K562 (cell line): ENCODE data around the gene VTCN1. TPM values are rescaled to one million over a fixed set of nuclear protein-coding genes. Genes with fewer than 3 reads are reported as not detected.

Experiments used
- ATF1 ChIP-seq, 2 experiments: fragments of 450-650 bp in 1 of 2; IDR thresholded peaks; 2 replicates each; pipeline ENCODE4 v1.6.1; 2016; ENCODE audit warnings: missing compliant biosample characterization in 1 of 2, missing genetic modification characterization in 1 of 2
- CBFA2T2 ChIP-seq: fragments of 450-650 bp; conservative IDR thresholded peaks from 2 replicates; pipeline ENCODE4 v1.6.1; 2017; ENCODE audit warnings: mild to moderate bottlenecking
- CBFA2T3 ChIP-seq: fragments of 450-650 bp; IDR thresholded peaks from 2 replicates; pipeline ENCODE4 v1.6.1; 2017
- CBX2 ChIP-seq: fragments of 200-600 bp; sonication (generic); IDR thresholded peaks from one replicate; pipeline ENCODE4 v1.6.1; 2012; ENCODE audit warnings: mild to moderate bottlenecking, low read length, inconsistent platforms; ENCODE audit not compliant: insufficient read depth, poor library complexity, severe bottlenecking
- DPF2 ChIP-seq: fragments of 450-650 bp; IDR thresholded peaks from 2 replicates; pipeline ENCODE4 v1.6.1; 2016
- EP300 ChIP-seq: IDR thresholded peaks from 2 replicates; pipeline ENCODE4 v1.6.1; 2012; ENCODE audit warnings: low read length, improper control_type of control experiment
- ETV1 ChIP-seq: fragments of 450-650 bp; conservative IDR thresholded peaks from 2 replicates; pipeline ENCODE4 v1.6.1; 2016; ENCODE audit warnings: missing genetic modification characterization, control low read depth, low read depth, missing compliant biosample characterization
- GABPA ChIP-seq: fragments of 200-800 bp; sonication (Bioruptor generic); conservative IDR thresholded peaks from 2 replicates; pipeline ENCODE4 v1.6.1; 2016; ENCODE audit warnings: low read depth, missing genetic modification characterization, missing compliant biosample characterization
- HDAC6 ChIP-seq: IDR thresholded peaks from 2 replicates; pipeline ENCODE4 v1.6.1; 2012; ENCODE audit warnings: low read depth, mild to moderate bottlenecking, control low read depth, inconsistent platforms, low read length, moderate library complexity
- KDM1A ChIP-seq, 2 experiments: fragments of 450-650 bp; IDR thresholded peaks; 2 replicates each; pipeline ENCODE4 v1.6.1; 2016; ENCODE audit warnings: mild to moderate bottlenecking in 2 of 2
- PRMT5 ChIP-seq: sonication (generic); formaldehyde crosslinking; IDR thresholded peaks from 2 replicates; pipeline ENCODE4 v1.5.0; 2020; ENCODE audit warnings: missing genetic modification reagents
- RBM39 ChIP-seq: fragments of 200-400 bp; formaldehyde crosslinking; optimal IDR thresholded peaks from 2 replicates; pipeline ENCODE3; 2018; ENCODE audit warnings: low read depth, low read length
- RFX1 ChIP-seq: fragments of 450-650 bp; IDR thresholded peaks from 2 replicates; pipeline ENCODE4 v1.6.1; 2016; ENCODE audit warnings: mild to moderate bottlenecking, moderate library complexity
- SMAD1 ChIP-seq: fragments of 150-350 bp; IDR thresholded peaks from 2 replicates; pipeline ENCODE4 v1.6.1; 2014; ENCODE audit warnings: low read length, low read depth; ENCODE audit not compliant: partially characterized antibody
- SMARCA4 ChIP-seq: fragments of 450-650 bp; IDR thresholded peaks from 2 replicates; pipeline ENCODE4 v1.6.1; 2016
- SOX6 ChIP-seq: fragments of 450-650 bp; IDR thresholded peaks from 2 replicates; pipeline ENCODE4 v1.6.1; 2014; ENCODE audit warnings: mild to moderate bottlenecking
- TAL1 ChIP-seq: fragments of 450-650 bp; IDR thresholded peaks from 2 replicates; pipeline ENCODE4 v1.6.1; 2016; ENCODE audit warnings: mild to moderate bottlenecking
- TEAD4 ChIP-seq, 2 experiments: sonication (generic) in 1 of 2; formaldehyde crosslinking in 1 of 2; IDR thresholded peaks; 2 replicates each; pipeline versions ENCODE4 v1.6.1 to v1.8.0; 2012 to 2022; ENCODE audit warnings: borderline replicate concordance in 1 of 2, inconsistent platforms in 1 of 2, low read length in 1 of 2, mild to moderate bottlenecking in 1 of 2, missing genetic modification reagents in 1 of 2
- TRIM24 ChIP-seq, 2 experiments: fragments of 450-650 bp; IDR thresholded peaks; 2 replicates each; pipeline ENCODE4 v1.6.1; 2016
- microRNA counts: library from miRNA; unstranded; fragments of <30 nt; microRNA quantifications from one replicate; lab custom pipeline; 2016
- microRNA-seq: library from miRNA; unstranded; fragments of <30 nt; microRNA quantifications from one replicate; pipeline ENCODE4, GENCODE V29; 2018; ENCODE audit warnings: borderline microRNAs expressed
- polyA plus RNA-seq, 8 experiments: library from polyadenylated mRNA; depleted of rRNA in 4 of 8; stranded (reverse) in 5 of 8; unstranded in 3 of 8; fragments of >200 nt; fragmentation: Nextera tagmentation in 2 of 8; fragmentation: Illumina TruSeq in 1 of 8; extraction: Ambion mirVana in 2 of 8; extraction: Trizol in 1 of 8; gene quantifications; 2 replicates each; pipeline versions ENCODE4 v1.2.1 to v1.2.3, GENCODE V29; 2011 to 2014; ENCODE audit warnings: inconsistent platforms in 1 of 8, missing spikeins in 1 of 8
- small RNA-seq: library from RNA; depleted of rRNA; stranded (forward); fragments of <200 nt; gene quantifications from one replicate; pipeline ENCODE3, GENCODE V24; 2014
- total RNA-seq, 7 experiments: library from RNA; depleted of rRNA in 6 of 7; stranded (reverse); fragments of >200 nt in 6 of 7; fragmentation: Illumina TruSeq in 2 of 7; extraction: Trizol in 2 of 7; gene quantifications; 2 replicates each; pipeline versions ENCODE4 v1.2.1 to v1.2.3, GENCODE V29; 2011 to 2021; ENCODE audit warnings: low replicate concordance in 1 of 7
- TF ChIP-seq, protein P1 (sequence below), 3 experiments: IDR thresholded peaks in 2 of 3; conservative IDR thresholded peaks in 1 of 3; 2 replicates each; pipeline ENCODE4 v1.5.1; 2011 to 2012; ENCODE audit warnings: low read length in 3 of 3, mild to moderate bottlenecking in 3 of 3, control low read depth in 2 of 3, improper control_type of control experiment in 1 of 3, inconsistent platforms in 1 of 3, low read depth in 1 of 3, mixed read lengths in 1 of 3, moderate library complexity in 1 of 3; ENCODE audit not compliant: insufficient read depth in 2 of 3

VTCN1 gene
- total and polyA plus RNA-seq, 9 of the 15 experiments (the other 6 are each of a cell fraction or from before 2014, with no cell fraction given) = not detected

DNA sequence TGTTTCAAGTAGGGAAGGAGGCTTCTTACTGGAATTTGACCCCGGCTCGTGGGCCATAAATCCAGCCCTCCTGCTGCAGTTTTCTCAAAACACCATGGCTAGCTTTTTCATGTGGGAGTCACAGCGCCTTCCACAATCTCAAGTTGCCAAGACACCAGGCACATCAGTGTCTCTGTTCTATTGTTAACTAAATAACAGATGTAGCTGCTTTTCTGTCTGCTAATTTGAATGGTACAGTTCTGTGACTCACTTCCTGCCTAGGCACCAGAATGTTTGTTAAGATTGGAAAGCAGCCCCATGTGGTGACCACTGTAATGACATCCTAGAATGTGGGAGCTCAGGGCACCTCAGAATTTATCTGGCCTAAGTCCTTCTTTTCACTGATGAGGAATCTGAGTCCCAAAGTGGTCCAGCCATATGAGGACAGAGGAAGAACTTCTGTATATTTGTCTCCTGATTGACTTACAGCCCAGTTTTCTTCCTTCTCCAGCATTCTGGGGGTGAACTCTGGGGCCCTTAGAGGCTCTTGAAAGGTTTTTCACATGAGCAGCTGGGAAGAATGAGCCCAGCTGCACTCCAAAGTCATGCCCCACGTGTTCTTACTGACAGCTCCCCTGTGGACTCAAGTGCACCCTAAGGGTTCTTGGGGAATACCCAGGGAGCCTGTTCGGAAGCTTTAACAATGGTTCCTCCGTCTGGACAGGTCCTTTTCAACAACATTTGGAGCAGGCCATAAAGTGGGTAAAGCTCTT is 116.7 kb downstream of the VTCN1 start (continued):
- no peak for TF ChIP-seq PRMT5 (CRISPR knock-in tag)
- TF ChIP-seq ETV1 (tag) = peak; percentile 89
- TF ChIP-seq CBFA2T2 = peak; percentile 47; the same call in 1 of the 2 replicates
- TF ChIP-seq GABPA (tag) = 0 out of 2 replicates have a peak, but pooled peaks have one; percentile 43
- 0 out of 2 replicates have a peak, but pooled peaks have one; percentile 17 for TF ChIP-seq RFX1
- TF ChIP-seq EP300 = 0 out of 2 replicates have a peak, but pooled peaks have one; percentile 20
- no peak for TF ChIP-seq ATF1 (CRISPR knock-in tag; IDR thresholded peaks at IDR 0.05)
- 0 out of 2 replicates have a peak, but pooled peaks have one; percentile 2 for TF ChIP-seq ATF1 (tag; IDR thresholded peaks at IDR 0.05)
- no peak for TF ChIP-seq CBX2
- TF ChIP-seq SOX6 = 0 out of 2 replicates have a peak, but pooled peaks have one; percentile 16
- no peak for TF ChIP-seq RBM39
- TF ChIP-seq TRIM24 (IDR thresholded peaks at IDR 0.05) = peak in 1 of 2 experiments; percentile 15; a peak in 1 of 4 replicates
- peak; percentile 53 for TF ChIP-seq TEAD4 (IDR thresholded peaks at IDR 0.05; ENCODE audit: low read length)
- TF ChIP-seq TEAD4 (CRISPR knock-in tag; IDR thresholded peaks at IDR 0.05; ENCODE audit: borderline replicate concordance) = no peak
- peak; percentile 76 for TF ChIP-seq CBFA2T3
- 0 out of 4 replicates have a peak, but pooled peaks of 1 of the 2 experiments have one; percentile 21 for TF ChIP-seq KDM1A (IDR thresholded peaks at IDR 0.05)
- no peak for TF ChIP-seq SMAD1
- TF ChIP-seq TAL1 = peak; percentile 16; the same call in 1 of the 2 replicates
- TF ChIP-seq, protein P1, sequence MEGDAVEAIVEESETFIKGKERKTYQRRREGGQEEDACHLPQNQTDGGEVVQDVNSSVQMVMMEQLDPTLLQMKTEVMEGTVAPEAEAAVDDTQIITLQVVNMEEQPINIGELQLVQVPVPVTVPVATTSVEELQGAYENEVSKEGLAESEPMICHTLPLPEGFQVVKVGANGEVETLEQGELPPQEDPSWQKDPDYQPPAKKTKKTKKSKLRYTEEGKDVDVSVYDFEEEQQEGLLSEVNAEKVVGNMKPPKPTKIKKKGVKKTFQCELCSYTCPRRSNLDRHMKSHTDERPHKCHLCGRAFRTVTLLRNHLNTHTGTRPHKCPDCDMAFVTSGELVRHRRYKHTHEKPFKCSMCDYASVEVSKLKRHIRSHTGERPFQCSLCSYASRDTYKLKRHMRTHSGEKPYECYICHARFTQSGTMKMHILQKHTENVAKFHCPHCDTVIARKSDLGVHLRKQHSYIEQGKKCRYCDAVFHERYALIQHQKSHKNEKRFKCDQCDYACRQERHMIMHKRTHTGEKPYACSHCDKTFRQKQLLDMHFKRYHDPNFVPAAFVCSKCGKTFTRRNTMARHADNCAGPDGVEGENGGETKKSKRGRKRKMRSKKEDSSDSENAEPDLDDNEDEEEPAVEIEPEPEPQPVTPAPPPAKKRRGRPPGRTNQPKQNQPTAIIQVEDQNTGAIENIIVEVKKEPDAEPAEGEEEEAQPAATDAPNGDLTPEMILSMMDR (IDR thresholded peaks at IDR 0.05 in 2 of 3, conservative IDR thresholded peaks at IDR 0.05 in 1 of 3; ENCODE audit: insufficient read depth in 2 of 3, low read depth in 1 of 3, low read length in 3 of 3) = peak; percentile 46 to 56 (median 51)
- no peak for TF ChIP-seq HDAC6
- TF ChIP-seq DPF2 = peak; percentile 28
- peak; percentile 36; the same call in 1 of the 2 replicates for TF ChIP-seq SMARCA4

MicroRNAs encoded within 50 kb of the gene (microRNA counts, 767-probe panel; counts per million panel counts)
- 1,510 counts per million, percentile 37 among the panel's probes with 10 or more counts for microRNA hsa-miR-942 (lab: Ali Mortazavi, UCI)

Small RNA genes within 50 kb of the gene (microRNA-seq; reads per million reads assigned to microRNA genes)
- 175 reads per million, percentile 83 among the genes with 10 or more reads in this experiment for gene MIR942

Small RNA genes within 50 kb of the gene (small RNA-seq; reads per million reads assigned to genes)
- gene MIR942 = 20.5 reads per million, percentile 97 among the genes with 10 or more reads in this experiment
- not detected for gene RF00017

Other genes with a start within 250 kb of the VTCN1 start
- 0.18 and 0.20 TPM in 2 replicates for gene CD101, start 209.2 kb downstream of the VTCN1 start, total RNA-seq (2014; rRNA removed)
- gene CD101, start 209.2 kb downstream of the VTCN1 start, total RNA-seq (2014; rRNA removed; fragmentation: Illumina TruSeq; extraction: Trizol) = 0.18 and 0.32 TPM in 2 replicates
- 0.53 and 1.0 TPM in 2 replicates for gene CD101, start 209.2 kb downstream of the VTCN1 start, total RNA-seq (2015; rRNA removed; fragmentation: Illumina TruSeq; extraction: Trizol)
- gene CD101, start 209.2 kb downstream of the VTCN1 start, total RNA-seq (2021) = 0.35 and 0.36 TPM in 2 replicates
- 0.35 and 0.77 TPM in 2 replicates for gene CD101, start 209.2 kb downstream of the VTCN1 start, polyA plus RNA-seq (2011; rRNA removed)
- gene CD101, start 209.2 kb downstream of the VTCN1 start, polyA plus RNA-seq (2014; fragmentation: Illumina TruSeq; extraction: Trizol) = 0.79 and 1.1 TPM in 2 replicates
- under 1 TPM; 0.18 to 0.20 TPM for gene CD101, start 209.2 kb downstream of the VTCN1 start, polyA plus RNA-seq (2014; fragmentation: Nextera tagmentation; extraction: Ambion mirVana)
- gene CD101, start 209.2 kb downstream of the VTCN1 start, polyA plus RNA-seq (2014; rRNA removed) = 0.04 and 0.08 TPM in 2 replicates
- gene TTF2, start 150.6 kb downstream of the VTCN1 start, total RNA-seq (2014; rRNA removed) = 36.1 and 36.2 TPM in 2 replicates
- gene TTF2, start 150.6 kb downstream of the VTCN1 start, total RNA-seq (2014; rRNA removed; fragmentation: Illumina TruSeq; extraction: Trizol) = 61.5 and 69.2 TPM in 2 replicates
- gene TTF2, start 150.6 kb downstream of the VTCN1 start, total RNA-seq (2015; rRNA removed; fragmentation: Illumina TruSeq; extraction: Trizol) = 40.0 and 46.1 TPM in 2 replicates
- 62.5 and 63.3 TPM in 2 replicates for gene TTF2, start 150.6 kb downstream of the VTCN1 start, total RNA-seq (2021)
- gene TTF2, start 150.6 kb downstream of the VTCN1 start, polyA plus RNA-seq (2011; rRNA removed) = 71.1 and 77.3 TPM in 2 replicates
- gene TTF2, start 150.6 kb downstream of the VTCN1 start, polyA plus RNA-seq (2014; fragmentation: Illumina TruSeq; extraction: Trizol) = 36.0 and 42.1 TPM in 2 replicates
- 10 to 100 TPM in 1 of 2 experiments, 1 to 10 TPM in 1; 9.4 to 10.5 TPM for gene TTF2, start 150.6 kb downstream of the VTCN1 start, polyA plus RNA-seq (2014; fragmentation: Nextera tagmentation; extraction: Ambion mirVana)
- gene TTF2, start 150.6 kb downstream of the VTCN1 start, polyA plus RNA-seq (2014; rRNA removed) = 36.6 and 41.3 TPM in 2 replicates
- gene TRIM45, start 89.2 kb downstream of the VTCN1 start, total RNA-seq (2014; rRNA removed) = 1.9 and 3.1 TPM in 2 replicates
- 2.5 and 3.5 TPM in 2 replicates for gene TRIM45, start 89.2 kb downstream of the VTCN1 start, total RNA-seq (2014; rRNA removed; fragmentation: Illumina TruSeq; extraction: Trizol)
- gene TRIM45, start 89.2 kb downstream of the VTCN1 start, total RNA-seq (2015; rRNA removed; fragmentation: Illumina TruSeq; extraction: Trizol) = 2.2 and 2.3 TPM in 2 replicates
- gene TRIM45, start 89.2 kb downstream of the VTCN1 start, total RNA-seq (2021) = 3.6 and 5.3 TPM in 2 replicates
- gene TRIM45, start 89.2 kb downstream of the VTCN1 start, polyA plus RNA-seq (2011; rRNA removed) = 5.5 and 6.2 TPM in 2 replicates
- 3.8 and 4.1 TPM in 2 replicates for gene TRIM45, start 89.2 kb downstream of the VTCN1 start, polyA plus RNA-seq (2014; fragmentation: Illumina TruSeq; extraction: Trizol)
- 1 to 10 TPM; 2.5 to 4.3 TPM for gene TRIM45, start 89.2 kb downstream of the VTCN1 start, polyA plus RNA-seq (2014; fragmentation: Nextera tagmentation; extraction: Ambion mirVana)
- 4.1 and 5.1 TPM in 2 replicates for gene TRIM45, start 89.2 kb downstream of the VTCN1 start, polyA plus RNA-seq (2014; rRNA removed)
- 16.9 and 18.7 TPM in 2 replicates for gene MAN1A2, start 156.5 kb upstream of the VTCN1 start, total RNA-seq (2014; rRNA removed)
- gene MAN1A2, start 156.5 kb upstream of the VTCN1 start, total RNA-seq (2014; rRNA removed; fragmentation: Illumina TruSeq; extraction: Trizol) = 31.5 and 34.8 TPM in 2 replicates
- 35.3 and 38.4 TPM in 2 replicates for gene MAN1A2, start 156.5 kb upstream of the VTCN1 start, total RNA-seq (2015; rRNA removed; fragmentation: Illumina TruSeq; extraction: Trizol)
- 31.3 and 31.5 TPM in 2 replicates for gene MAN1A2, start 156.5 kb upstream of the VTCN1 start, total RNA-seq (2021)
- 17.8 and 18.4 TPM in 2 replicates for gene MAN1A2, start 156.5 kb upstream of the VTCN1 start, polyA plus RNA-seq (2011; rRNA removed)
- gene MAN1A2, start 156.5 kb upstream of the VTCN1 start, polyA plus RNA-seq (2014; fragmentation: Illumina TruSeq; extraction: Trizol) = 22.2 and 23.3 TPM in 2 replicates
- 1 to 10 TPM; 4.2 to 4.6 TPM for gene MAN1A2, start 156.5 kb upstream of the VTCN1 start, polyA plus RNA-seq (2014; fragmentation: Nextera tagmentation; extraction: Ambion mirVana)
- 10.1 and 11.9 TPM in 2 replicates for gene MAN1A2, start 156.5 kb upstream of the VTCN1 start, polyA plus RNA-seq (2014; rRNA removed)